ENCODE data around the gene TIAM2.

- no peak for TF ChIP-seq EP300 (IDR thresholded peaks at IDR 0.05)
- TF ChIP-seq CTCF (IDR thresholded peaks at IDR 0.05) = no peak
Measured at GRCh38 chr6:155155787-155156447, 160.8 kb downstream of the TIAM2 start.

Data from tibial nerve (tissue), 4 donors.